SK-N-SH treated with all-trans-retinoic acid at 6 μM for 48 hours (cell line): ENCODE data around the gene SRGAP1.

Experiments
- ATAC-seq: fragments of 200-7000 bp; cut with Tn5 transposase; 3 replicates; pipeline ENCODE4 v1.9.1; 2020; ENCODE audit warnings: mild to moderate bottlenecking, moderate library complexity
- ARNTL ChIP-seq: fragments of 450-650 bp; formaldehyde crosslinking; IDR thresholded peaks from 2 replicates; pipeline ENCODE4 v1.5.0; 2020; ENCODE audit warnings: low read depth, mild to moderate bottlenecking, moderate library complexity, borderline replicate concordance
- BACH2 ChIP-seq: fragments of 250-450 bp; sonication (Bioruptor Pico); IDR thresholded peaks from 2 replicates; pipeline ENCODE4 v1.9.0; 2021; ENCODE audit warnings: mild to moderate bottlenecking, borderline replicate concordance
- CSDC2 ChIP-seq: fragments of 250-450 bp; sonication (Bioruptor Pico); IDR thresholded peaks from 2 replicates; pipeline ENCODE4 v1.5.0; 2020; ENCODE audit warnings: mild to moderate bottlenecking, moderate library complexity
- ESRRG ChIP-seq: fragments of 250-450 bp; sonication (Bioruptor Pico); IDR thresholded peaks from 2 replicates; pipeline ENCODE4 v1.6.1; 2021; ENCODE audit warnings: mild to moderate bottlenecking
- GLIS3 ChIP-seq: fragments of 250-450 bp; sonication (Bioruptor Pico); IDR thresholded peaks from 2 replicates; pipeline ENCODE4 v1.5.0; 2020; ENCODE audit warnings: mild to moderate bottlenecking, moderate library complexity
- ISL1 ChIP-seq: fragments of 250-450 bp; sonication (Bioruptor Pico); IDR thresholded peaks from 2 replicates; pipeline ENCODE4 v2.1.2; 2022; ENCODE audit warnings: mild to moderate bottlenecking, moderate library complexity
- OSR1 ChIP-seq: fragments of 250-450 bp; sonication (Bioruptor Pico); IDR thresholded peaks from 2 replicates; pipeline ENCODE4 v1.8.0; 2022; ENCODE audit warnings: moderate library complexity, mild to moderate bottlenecking, inconsistent platforms
- PPARA ChIP-seq: fragments of 250-450 bp; sonication (Bioruptor Pico); IDR thresholded peaks from 2 replicates; pipeline ENCODE4 v1.5.0; 2020; ENCODE audit warnings: mild to moderate bottlenecking, borderline replicate concordance
- RARB ChIP-seq: fragments of 250-450 bp; sonication (Bioruptor Pico); IDR thresholded peaks from 2 replicates; pipeline ENCODE4 v1.8.0; 2021; ENCODE audit warnings: mild to moderate bottlenecking, moderate library complexity
- SNAI2 ChIP-seq: fragments of 250-450 bp; sonication (Bioruptor Pico); IDR thresholded peaks from 2 replicates; pipeline ENCODE4 v1.5.0; 2020; ENCODE audit warnings: mild to moderate bottlenecking, moderate library complexity
- TCF4 ChIP-seq: fragments of 250-450 bp; sonication (Bioruptor Pico); IDR thresholded peaks from 2 replicates; pipeline ENCODE4 v1.8.0; 2021; ENCODE audit warnings: mild to moderate bottlenecking, moderate library complexity, borderline replicate concordance
- TOX ChIP-seq: fragments of 250-450 bp; sonication (Bioruptor Pico); IDR thresholded peaks from 2 replicates; pipeline ENCODE4 v1.8.0; 2021; ENCODE audit warnings: mild to moderate bottlenecking, moderate library complexity, borderline replicate concordance
- ZC3H10 ChIP-seq: fragments of 250-450 bp; sonication (Bioruptor Pico); IDR thresholded peaks from 2 replicates; pipeline ENCODE4 v1.5.1; 2021; ENCODE audit warnings: mild to moderate bottlenecking, moderate library complexity
- ZFP3 ChIP-seq: fragments of 250-450 bp; sonication (Bioruptor Pico); IDR thresholded peaks from 2 replicates; pipeline ENCODE4 v1.5.0; 2020; ENCODE audit warnings: mild to moderate bottlenecking, moderate library complexity
- ZFP30 ChIP-seq: fragments of 450-650 bp; formaldehyde crosslinking; IDR thresholded peaks from 2 replicates; pipeline ENCODE4 v1.5.0; 2022; ENCODE audit warnings: mild to moderate bottlenecking, moderate library complexity
- ZNF565 ChIP-seq: fragments of 450-650 bp; formaldehyde crosslinking; conservative IDR thresholded peaks from 2 replicates; pipeline ENCODE4 v1.5.0; 2020; ENCODE audit warnings: low read depth, mild to moderate bottlenecking, moderate library complexity
- ZNF70 ChIP-seq: fragments of 450-650 bp; formaldehyde crosslinking; IDR thresholded peaks from 2 replicates; pipeline ENCODE4 v1.5.0; 2020; ENCODE audit warnings: mild to moderate bottlenecking, moderate library complexity
- TF ChIP-seq, protein P1 (sequence below): fragments of 250-450 bp; sonication (Bioruptor Pico); IDR thresholded peaks from 2 replicates; pipeline ENCODE4 v1.5.0; 2020; ENCODE audit warnings: mild to moderate bottlenecking, moderate library complexity
- TF ChIP-seq, protein P2 (sequence below): fragments of 250-450 bp; sonication (Bioruptor Pico); IDR thresholded peaks from 2 replicates; pipeline ENCODE4 v1.5.1; 2021; ENCODE audit warnings: mild to moderate bottlenecking, moderate library complexity
- TF ChIP-seq, protein P3 (sequence below): fragments of 250-450 bp; sonication (Bioruptor Pico); IDR thresholded peaks from 2 replicates; pipeline ENCODE4 v1.8.0; 2020; ENCODE audit warnings: mild to moderate bottlenecking, moderate library complexity, borderline replicate concordance
- TF ChIP-seq, protein P4 (sequence below): fragments of 250-450 bp; sonication (Bioruptor Pico); IDR thresholded peaks from 2 replicates; pipeline ENCODE4 v1.5.1; 2020; ENCODE audit warnings: low read depth, mild to moderate bottlenecking, moderate library complexity

The SRGAP1 gene

DNA sequence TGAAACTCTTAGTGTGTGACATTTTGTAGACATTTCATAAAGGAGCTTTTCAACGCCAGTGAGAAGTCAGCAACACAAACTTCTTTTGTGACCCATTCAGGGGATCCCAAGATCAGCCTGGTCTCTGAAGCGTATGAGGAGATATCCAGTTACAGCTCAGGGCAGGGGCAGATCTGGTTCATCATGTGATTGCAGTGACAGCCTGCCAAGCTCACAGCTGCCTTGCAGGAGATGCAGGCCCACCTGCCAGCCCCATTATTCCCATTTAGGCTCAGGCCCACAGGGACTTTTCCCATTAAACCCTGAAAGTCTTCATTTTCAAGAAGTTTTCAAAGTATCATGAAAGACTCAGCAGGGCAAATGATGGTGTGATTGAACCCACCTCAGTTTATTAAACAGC, 38.3 kb downstream of the SRGAP1 start:
- TF ChIP-seq BACH2 (CRISPR knock-in tag) (no peak), ISL1 (no peak), TOX (CRISPR knock-in tag) (no peak), OSR1 (CRISPR knock-in tag) (no peak), SNAI2 (CRISPR knock-in tag) (no peak), ZNF70 (CRISPR knock-in tag) (no peak), ZFP30 (CRISPR knock-in tag) (no peak), ZC3H10 (CRISPR knock-in tag) (no peak), ESRRG (no peak), ZNF565 (CRISPR knock-in tag) (no peak), GLIS3 (CRISPR knock-in tag) (no peak), PPARA (no peak), ZFP3 (CRISPR knock-in tag) (no peak), CSDC2 (CRISPR knock-in tag) (no peak)
- TF ChIP-seq, protein P1, sequence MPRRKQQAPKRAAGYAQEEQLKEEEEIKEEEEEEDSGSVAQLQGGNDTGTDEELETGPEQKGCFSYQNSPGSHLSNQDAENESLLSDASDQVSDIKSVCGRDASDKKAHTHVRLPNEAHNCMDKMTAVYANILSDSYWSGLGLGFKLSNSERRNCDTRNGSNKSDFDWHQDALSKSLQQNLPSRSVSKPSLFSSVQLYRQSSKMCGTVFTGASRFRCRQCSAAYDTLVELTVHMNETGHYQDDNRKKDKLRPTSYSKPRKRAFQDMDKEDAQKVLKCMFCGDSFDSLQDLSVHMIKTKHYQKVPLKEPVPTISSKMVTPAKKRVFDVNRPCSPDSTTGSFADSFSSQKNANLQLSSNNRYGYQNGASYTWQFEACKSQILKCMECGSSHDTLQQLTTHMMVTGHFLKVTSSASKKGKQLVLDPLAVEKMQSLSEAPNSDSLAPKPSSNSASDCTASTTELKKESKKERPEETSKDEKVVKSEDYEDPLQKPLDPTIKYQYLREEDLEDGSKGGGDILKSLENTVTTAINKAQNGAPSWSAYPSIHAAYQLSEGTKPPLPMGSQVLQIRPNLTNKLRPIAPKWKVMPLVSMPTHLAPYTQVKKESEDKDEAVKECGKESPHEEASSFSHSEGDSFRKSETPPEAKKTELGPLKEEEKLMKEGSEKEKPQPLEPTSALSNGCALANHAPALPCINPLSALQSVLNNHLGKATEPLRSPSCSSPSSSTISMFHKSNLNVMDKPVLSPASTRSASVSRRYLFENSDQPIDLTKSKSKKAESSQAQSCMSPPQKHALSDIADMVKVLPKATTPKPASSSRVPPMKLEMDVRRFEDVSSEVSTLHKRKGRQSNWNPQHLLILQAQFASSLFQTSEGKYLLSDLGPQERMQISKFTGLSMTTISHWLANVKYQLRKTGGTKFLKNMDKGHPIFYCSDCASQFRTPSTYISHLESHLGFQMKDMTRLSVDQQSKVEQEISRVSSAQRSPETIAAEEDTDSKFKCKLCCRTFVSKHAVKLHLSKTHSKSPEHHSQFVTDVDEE = no peak
- TF ChIP-seq, protein P2, sequence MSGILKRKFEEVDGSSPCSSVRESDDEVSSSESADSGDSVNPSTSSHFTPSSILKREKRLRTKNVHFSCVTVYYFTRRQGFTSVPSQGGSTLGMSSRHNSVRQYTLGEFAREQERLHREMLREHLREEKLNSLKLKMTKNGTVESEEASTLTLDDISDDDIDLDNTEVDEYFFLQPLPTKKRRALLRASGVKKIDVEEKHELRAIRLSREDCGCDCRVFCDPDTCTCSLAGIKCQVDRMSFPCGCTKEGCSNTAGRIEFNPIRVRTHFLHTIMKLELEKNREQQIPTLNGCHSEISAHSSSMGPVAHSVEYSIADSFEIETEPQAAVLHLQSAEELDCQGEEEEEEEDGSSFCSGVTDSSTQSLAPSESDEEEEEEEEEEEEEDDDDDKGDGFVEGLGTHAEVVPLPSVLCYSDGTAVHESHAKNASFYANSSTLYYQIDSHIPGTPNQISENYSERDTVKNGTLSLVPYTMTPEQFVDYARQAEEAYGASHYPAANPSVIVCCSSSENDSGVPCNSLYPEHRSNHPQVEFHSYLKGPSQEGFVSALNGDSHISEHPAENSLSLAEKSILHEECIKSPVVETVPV = no peak
- TF ChIP-seq, protein P3, sequence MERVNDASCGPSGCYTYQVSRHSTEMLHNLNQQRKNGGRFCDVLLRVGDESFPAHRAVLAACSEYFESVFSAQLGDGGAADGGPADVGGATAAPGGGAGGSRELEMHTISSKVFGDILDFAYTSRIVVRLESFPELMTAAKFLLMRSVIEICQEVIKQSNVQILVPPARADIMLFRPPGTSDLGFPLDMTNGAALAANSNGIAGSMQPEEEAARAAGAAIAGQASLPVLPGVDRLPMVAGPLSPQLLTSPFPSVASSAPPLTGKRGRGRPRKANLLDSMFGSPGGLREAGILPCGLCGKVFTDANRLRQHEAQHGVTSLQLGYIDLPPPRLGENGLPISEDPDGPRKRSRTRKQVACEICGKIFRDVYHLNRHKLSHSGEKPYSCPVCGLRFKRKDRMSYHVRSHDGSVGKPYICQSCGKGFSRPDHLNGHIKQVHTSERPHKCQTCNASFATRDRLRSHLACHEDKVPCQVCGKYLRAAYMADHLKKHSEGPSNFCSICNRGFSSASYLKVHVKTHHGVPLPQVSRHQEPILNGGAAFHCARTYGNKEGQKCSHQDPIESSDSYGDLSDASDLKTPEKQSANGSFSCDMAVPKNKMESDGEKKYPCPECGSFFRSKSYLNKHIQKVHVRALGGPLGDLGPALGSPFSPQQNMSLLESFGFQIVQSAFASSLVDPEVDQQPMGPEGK (CRISPR knock-in tag) = no peak
- TF ChIP-seq, protein P4, sequence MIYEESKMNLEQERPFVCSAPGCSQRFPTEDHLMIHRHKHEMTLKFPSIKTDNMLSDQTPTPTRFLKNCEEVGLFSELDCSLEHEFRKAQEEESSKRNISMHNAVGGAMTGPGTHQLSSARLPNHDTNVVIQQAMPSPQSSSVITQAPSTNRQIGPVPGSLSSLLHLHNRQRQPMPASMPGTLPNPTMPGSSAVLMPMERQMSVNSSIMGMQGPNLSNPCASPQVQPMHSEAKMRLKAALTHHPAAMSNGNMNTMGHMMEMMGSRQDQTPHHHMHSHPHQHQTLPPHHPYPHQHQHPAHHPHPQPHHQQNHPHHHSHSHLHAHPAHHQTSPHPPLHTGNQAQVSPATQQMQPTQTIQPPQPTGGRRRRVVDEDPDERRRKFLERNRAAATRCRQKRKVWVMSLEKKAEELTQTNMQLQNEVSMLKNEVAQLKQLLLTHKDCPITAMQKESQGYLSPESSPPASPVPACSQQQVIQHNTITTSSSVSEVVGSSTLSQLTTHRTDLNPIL (CRISPR knock-in tag) = no peak
- peak; percentile 70; the same call in 2 of the 3 replicates for ATAC-seq

DNA sequence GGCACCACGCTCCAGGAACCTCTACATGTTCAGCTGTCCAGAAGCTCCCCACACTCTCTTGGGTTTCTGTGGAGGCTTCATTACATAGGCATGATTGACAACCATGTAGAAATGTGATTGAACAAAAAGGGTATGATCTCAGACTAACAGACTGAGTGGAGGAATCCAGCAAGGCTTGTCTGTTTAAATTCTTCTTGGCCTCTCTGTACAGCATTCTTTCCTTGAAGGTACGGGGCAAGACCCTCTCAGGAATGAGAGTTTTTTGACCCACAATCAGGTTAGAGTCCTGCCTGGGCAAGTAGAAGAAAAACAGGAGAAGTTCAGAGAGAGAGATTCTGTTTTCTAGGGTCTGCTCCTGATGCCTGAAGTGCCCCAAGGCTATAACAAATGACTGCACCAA, 40.9 kb downstream of the SRGAP1 start:
- TF ChIP-seq ZFP3 (CRISPR knock-in tag) = no peak
- no peak for TF ChIP-seq CSDC2 (CRISPR knock-in tag)
- TF ChIP-seq OSR1 (CRISPR knock-in tag) = no peak
- TF ChIP-seq, protein P1 = no peak

DNA sequence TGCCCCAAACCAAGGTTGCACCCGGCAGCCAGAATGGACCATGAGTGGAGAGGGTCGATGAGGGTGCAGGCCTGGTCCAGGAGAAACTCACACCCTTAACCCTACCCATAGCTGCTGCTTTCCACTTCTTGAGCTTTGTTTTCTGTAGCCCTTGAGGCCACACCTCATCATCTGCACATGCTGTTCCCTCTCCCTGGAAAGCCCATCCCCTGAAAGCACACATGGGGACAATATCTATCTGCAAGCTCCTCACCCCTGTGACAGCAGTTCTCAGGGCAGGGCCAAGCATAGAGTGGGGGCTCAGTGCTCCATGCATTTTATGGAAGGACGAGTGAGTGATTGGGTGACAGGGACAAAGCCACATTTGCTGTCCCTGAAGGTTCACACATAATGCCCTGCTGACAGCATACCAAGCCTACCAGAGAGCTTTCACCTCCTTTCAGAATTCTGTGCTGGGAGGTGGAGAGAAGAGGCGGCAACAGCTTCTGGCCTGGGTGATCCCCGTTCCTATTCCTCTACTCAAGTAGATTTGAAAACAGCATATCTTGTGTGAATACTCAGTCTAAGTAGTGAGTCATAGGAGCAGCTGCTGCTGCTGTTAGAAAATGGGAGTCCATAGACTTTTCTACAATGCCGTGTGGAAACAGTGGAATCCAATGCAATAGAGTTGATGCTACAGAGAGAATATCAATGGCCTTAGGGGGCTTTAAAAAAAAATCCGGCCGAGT, 44.6 kb downstream of the SRGAP1 start:
- ATAC-seq = peak; percentile 58; the same call in 2 of the 3 replicates
- TF ChIP-seq ISL1 (no peak), ARNTL (CRISPR knock-in tag) (no peak), TOX (CRISPR knock-in tag) (no peak), ZNF565 (CRISPR knock-in tag) (no peak), RARB (CRISPR knock-in tag) (no peak), BACH2 (CRISPR knock-in tag) (no peak), SNAI2 (CRISPR knock-in tag) (no peak), TCF4 (no peak)

More for the DNA sequence above, 40.9 kb downstream of the SRGAP1 start:
- no peak for ATAC-seq
